ENCODE results near the gene C19orf85. TPM values are rescaled to one million over a fixed set of nuclear protein-coding genes. Genes with fewer than 3 reads are reported as not detected.

Gene C19orf85
- polyA plus RNA-seq, 2 of the 4 experiments (the other 2 are of a cell fraction), result not detected

DNA sequence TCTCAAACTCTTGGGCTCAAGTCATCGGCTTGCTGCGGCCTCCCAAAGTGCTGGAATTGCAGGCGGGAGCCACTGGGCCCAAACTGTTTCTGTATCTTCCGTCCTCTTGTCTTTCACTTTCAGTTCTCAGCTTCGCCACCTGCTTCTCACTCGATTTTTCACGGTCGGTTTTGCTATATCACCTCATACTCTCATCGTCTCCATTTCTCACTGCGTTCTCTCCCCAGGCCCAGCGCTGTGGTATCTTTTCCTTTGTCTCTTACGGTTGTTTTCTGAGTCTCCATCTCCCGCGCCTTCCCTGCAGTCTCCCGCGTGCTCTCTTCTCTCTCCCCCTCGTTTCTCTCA lies 38.6 kb upstream of the C19orf85 start (continued):
- TF ChIP-seq HOXA7 (CRISPR knock-in tag; IDR thresholded peaks at IDR 0.05), result no peak
- TF ChIP-seq CBX8 (IDR thresholded peaks at IDR 0.05), result no peak
- no peak for TF ChIP-seq POLR2AphosphoS2 (conservative IDR thresholded peaks at IDR 0.05; ENCODE audit: low read length)
- TF ChIP-seq, protein P1, sequence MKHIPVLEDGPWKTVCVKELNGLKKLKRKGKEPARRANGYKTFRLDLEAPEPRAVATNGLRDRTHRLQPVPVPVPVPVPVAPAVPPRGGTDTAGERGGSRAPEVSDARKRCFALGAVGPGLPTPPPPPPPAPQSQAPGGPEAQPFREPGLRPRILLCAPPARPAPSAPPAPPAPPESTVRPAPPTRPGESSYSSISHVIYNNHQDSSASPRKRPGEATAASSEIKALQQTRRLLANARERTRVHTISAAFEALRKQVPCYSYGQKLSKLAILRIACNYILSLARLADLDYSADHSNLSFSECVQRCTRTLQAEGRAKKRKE (CRISPR knock-in tag; IDR thresholded peaks at IDR 0.05; ENCODE audit: low read depth), result no peak
- no peak for TF ChIP-seq ZFP36 (IDR thresholded peaks at IDR 0.05; ENCODE audit: borderline replicate concordance, partially characterized antibody)
- TF ChIP-seq RNF2 (IDR thresholded peaks at IDR 0.05; ENCODE audit: borderline replicate concordance, low read depth), result no peak

DNA sequence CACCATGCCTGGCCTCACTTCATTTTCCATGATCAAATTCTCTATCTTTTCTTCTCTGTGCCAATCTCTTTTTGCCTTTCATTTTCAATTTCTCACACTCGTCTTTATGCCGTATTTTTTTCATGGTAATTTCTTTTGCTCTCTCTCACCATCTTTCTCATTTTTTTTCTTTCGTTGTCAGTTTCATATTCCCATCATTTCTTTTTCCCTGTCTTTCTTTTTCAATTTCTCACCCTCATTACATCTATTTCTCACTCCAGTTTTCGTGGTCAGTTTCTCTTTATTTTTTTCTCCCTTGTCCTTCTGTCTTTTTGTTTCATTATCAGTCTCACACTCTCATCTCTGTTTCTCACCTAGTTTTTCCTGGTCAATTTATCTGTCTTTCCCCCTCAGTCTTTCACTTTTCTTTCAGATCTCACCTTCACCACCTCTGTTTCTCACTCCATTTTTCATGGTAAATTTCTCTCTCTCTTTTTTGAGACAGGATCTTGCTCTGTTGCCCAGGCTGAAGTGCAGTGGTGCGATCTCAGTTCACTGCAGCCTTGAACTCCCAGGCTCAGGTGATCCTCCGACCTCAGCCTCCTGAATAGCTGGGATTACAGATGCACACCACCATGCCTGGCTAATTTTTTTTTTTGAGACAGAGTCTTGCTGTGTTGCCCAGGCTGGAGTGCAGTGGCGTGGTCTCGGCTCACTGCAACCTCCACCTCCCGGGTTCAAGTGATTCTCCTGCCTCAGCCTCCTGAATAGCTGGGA lies 37.8 kb upstream of the C19orf85 start:
- no peak overlapping the region for H3K27ac ChIP-seq
- TF ChIP-seq MYC (IDR thresholded peaks at IDR 0.05; ENCODE audit: borderline replicate concordance, low read length) (no peak), BHLHE40 (IDR thresholded peaks at IDR 0.05; ENCODE audit: low read depth, low read length) (no peak), TFCP2L1 (CRISPR knock-in tag; IDR thresholded peaks at IDR 0.05) (no peak), CBX2 (IDR thresholded peaks at IDR 0.05; ENCODE audit: borderline replicate concordance, low read depth) (no peak), RFX5 (IDR thresholded peaks at IDR 0.05) (no peak), SMC3 (IDR thresholded peaks at IDR 0.05) (no peak), KDM1A (IDR thresholded peaks at IDR 0.05; ENCODE audit: low read depth) (no peak), KDM5A (IDR thresholded peaks at IDR 0.05) (no peak), NPAS2 (CRISPR knock-in tag; IDR thresholded peaks at IDR 0.05; ENCODE audit: borderline replicate concordance) (no peak), GATA3 (IDR thresholded peaks at IDR 0.05; ENCODE audit: borderline replicate concordance) (no peak), PHF8 (IDR thresholded peaks at IDR 0.05; ENCODE audit: borderline replicate concordance, low read depth) (no peak), CEBPB (IDR thresholded peaks at IDR 0.05) (no peak), TP53 (CRISPR knock-in tag; IDR thresholded peaks at IDR 0.05) (no peak), EP300 (IDR thresholded peaks at IDR 0.05) (no peak)
- TF ChIP-seq, protein P2, sequence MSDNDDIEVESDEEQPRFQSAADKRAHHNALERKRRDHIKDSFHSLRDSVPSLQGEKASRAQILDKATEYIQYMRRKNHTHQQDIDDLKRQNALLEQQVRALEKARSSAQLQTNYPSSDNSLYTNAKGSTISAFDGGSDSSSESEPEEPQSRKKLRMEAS (IDR thresholded peaks at IDR 0.05), result no peak
- TF ChIP-seq, protein P3, sequence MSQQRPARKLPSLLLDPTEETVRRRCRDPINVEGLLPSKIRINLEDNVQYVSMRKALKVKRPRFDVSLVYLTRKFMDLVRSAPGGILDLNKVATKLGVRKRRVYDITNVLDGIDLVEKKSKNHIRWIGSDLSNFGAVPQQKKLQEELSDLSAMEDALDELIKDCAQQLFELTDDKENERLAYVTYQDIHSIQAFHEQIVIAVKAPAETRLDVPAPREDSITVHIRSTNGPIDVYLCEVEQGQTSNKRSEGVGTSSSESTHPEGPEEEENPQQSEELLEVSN (IDR thresholded peaks at IDR 0.05; ENCODE audit: borderline replicate concordance, low read depth), result no peak
- TF ChIP-seq, protein P4, sequence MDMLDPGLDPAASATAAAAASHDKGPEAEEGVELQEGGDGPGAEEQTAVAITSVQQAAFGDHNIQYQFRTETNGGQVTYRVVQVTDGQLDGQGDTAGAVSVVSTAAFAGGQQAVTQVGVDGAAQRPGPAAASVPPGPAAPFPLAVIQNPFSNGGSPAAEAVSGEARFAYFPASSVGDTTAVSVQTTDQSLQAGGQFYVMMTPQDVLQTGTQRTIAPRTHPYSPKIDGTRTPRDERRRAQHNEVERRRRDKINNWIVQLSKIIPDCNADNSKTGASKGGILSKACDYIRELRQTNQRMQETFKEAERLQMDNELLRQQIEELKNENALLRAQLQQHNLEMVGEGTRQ (IDR thresholded peaks at IDR 0.05), result no peak
- TF ChIP-seq, protein P5, sequence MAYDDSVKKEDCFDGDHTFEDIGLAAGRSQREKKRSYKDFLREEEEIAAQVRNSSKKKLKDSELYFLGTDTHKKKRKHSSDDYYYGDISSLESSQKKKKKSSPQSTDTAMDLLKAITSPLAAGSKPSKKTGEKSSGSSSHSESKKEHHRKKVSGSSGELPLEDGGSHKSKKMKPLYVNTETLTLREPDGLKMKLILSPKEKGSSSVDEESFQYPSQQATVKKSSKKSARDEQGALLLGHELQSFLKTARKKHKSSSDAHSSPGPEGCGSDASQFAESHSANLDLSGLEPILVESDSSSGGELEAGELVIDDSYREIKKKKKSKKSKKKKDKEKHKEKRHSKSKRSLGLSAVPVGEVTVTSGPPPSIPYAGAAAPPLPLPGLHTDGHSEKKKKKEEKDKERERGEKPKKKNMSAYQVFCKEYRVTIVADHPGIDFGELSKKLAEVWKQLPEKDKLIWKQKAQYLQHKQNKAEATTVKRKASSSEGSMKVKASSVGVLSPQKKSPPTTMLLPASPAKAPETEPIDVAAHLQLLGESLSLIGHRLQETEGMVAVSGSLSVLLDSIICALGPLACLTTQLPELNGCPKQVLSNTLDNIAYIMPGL (CRISPR knock-in tag; IDR thresholded peaks at IDR 0.05; ENCODE audit: borderline replicate concordance), result no peak
- TF ChIP-seq, protein P6, sequence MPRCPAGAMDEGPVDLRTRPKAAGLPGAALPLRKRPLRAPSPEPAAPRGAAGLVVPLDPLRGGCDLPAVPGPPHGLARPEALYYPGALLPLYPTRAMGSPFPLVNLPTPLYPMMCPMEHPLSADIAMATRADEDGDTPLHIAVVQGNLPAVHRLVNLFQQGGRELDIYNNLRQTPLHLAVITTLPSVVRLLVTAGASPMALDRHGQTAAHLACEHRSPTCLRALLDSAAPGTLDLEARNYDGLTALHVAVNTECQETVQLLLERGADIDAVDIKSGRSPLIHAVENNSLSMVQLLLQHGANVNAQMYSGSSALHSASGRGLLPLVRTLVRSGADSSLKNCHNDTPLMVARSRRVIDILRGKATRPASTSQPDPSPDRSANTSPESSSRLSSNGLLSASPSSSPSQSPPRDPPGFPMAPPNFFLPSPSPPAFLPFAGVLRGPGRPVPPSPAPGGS (IDR thresholded peaks at IDR 0.05), result no peak
- no peak for ATAC-seq
- ChIA-PET POLR2A (interaction anchor here (1.0 kb wide), 1 partner anchor 102 kb away, joined by 3 read pairs; the partner anchor contains the start of gene ZNF865), CTCF (interaction anchor here (1.2 to 15.3 kb wide), 9 partner anchors 12 to 362 kb away, joined by 6 to 363 read pairs (median 40); partner anchors contain the start of genes NAT14, SSC5D, ZNF628 and ZNF784)
- 89% methylated on average over 9 of the region's 9 CpGs for WGBS (ENCODE audit: missing lambda C conversion rate)
- no peak overlapping the region for H3K4me2 ChIP-seq
- H3K4me3 ChIP-seq, result no peak overlapping the region
- no peak for FAIRE-seq
- DNase-seq (ENCODE audit: low read depth in 1 of 2, low spot score in 1 of 2), result no peak
- H3K9me3 ChIP-seq, result peaks cover 9% of the 10 kb centered on the region; the same call in 1 of the 3 replicates
- H3K4me1 ChIP-seq, result no peaks in the 10 kb centered on the region
